ENCODE measurements around the gene ATAT1. TPM values are rescaled to one million over a fixed set of nuclear protein-coding genes. Genes with fewer than 3 reads are reported as not detected.

The ATAT1 gene
- total and polyA plus RNA-seq, 9 of the 15 experiments (the other 6 are each of a cell fraction or from before 2014, with no cell fraction given), result 0.65 to 5.8 (median 1.6) TPM

GRCh38 chr6:30615219-30615957 lies 11.3 kb upstream of the ATAT1 start (continued):
- peak; percentile 36; the same call in 1 of the 2 replicates for TF ChIP-seq ZBTB40 (IDR thresholded peaks at IDR 0.05)
- TF ChIP-seq ZBTB40 (CRISPR knock-in tag; IDR thresholded peaks at IDR 0.05), result no peak
- no peak for TF ChIP-seq PPARD (CRISPR knock-in tag; IDR thresholded peaks at IDR 0.05)
- TF ChIP-seq PATZ1 (CRISPR knock-in tag; IDR thresholded peaks at IDR 0.05; ENCODE audit: borderline replicate concordance), result peak; percentile 67
- no peak for TF ChIP-seq MXD1 (CRISPR knock-in tag; IDR thresholded peaks at IDR 0.05; ENCODE audit: borderline replicate concordance, poor library complexity, severe bottlenecking)
- TF ChIP-seq PYGO2 (tag; IDR thresholded peaks at IDR 0.05), result peak; percentile 49
- TF ChIP-seq NFRKB (IDR thresholded peaks at IDR 0.05; ENCODE audit: low read depth), result peak; percentile 98
- peak; percentile 93; the same call in 1 of the 2 replicates for TF ChIP-seq SMAD3 (CRISPR knock-in tag; conservative IDR thresholded peaks at IDR 0.05)
- TF ChIP-seq ARID3A (IDR thresholded peaks at IDR 0.05; ENCODE audit: borderline replicate concordance, low read depth, low read length), result peak; percentile 6; the same call in 1 of the 2 replicates
- TF ChIP-seq ZNF146 (CRISPR knock-in tag; IDR thresholded peaks at IDR 0.05; ENCODE audit: unreplicated experiment), result no peak
- no peak; the same call in 1 of the 2 replicates for TF ChIP-seq PHTF2 (CRISPR knock-in tag; IDR thresholded peaks at IDR 0.05)
- TF ChIP-seq ETV5 (CRISPR knock-in tag; IDR thresholded peaks at IDR 0.05; ENCODE audit: low read depth), result 0 out of 2 replicates have a peak, but pooled peaks have one; percentile 9
- peak in 1 of 2 experiments; percentile 68; a peak in 2 of 4 replicates for TF ChIP-seq TEAD1 (CRISPR knock-in tag; IDR thresholded peaks at IDR 0.05)

Measured in K562 (cell line).